CD8-positive, alpha-beta memory T cell (primary cell): Measurements from ENCODE around the gene GRM5. TPM values are rescaled to one million over a fixed set of nuclear protein-coding genes. Genes with fewer than 3 reads are reported as not detected.

Experiments used
- CTCF ChIA-PET: fragments of 350-600 bp; sonication (Branson Sonifier 250); formaldehyde crosslinking; loops from one replicate; lab custom pipeline; 2021; ENCODE audit warnings: antibody characterized with exemption; lab: Charles Lee
- POLR2A ChIA-PET: fragments of 350-600 bp; sonication (Branson Sonifier 250); formaldehyde crosslinking; loops from one replicate; lab custom pipeline; 2021; ENCODE audit warnings: antibody characterized with exemption; lab: Charles Lee
- DNase-seq, 5 donors: peaks; one replicate each; pipeline versions ENCODE4 v3.0.0 to v3.0.0-alpha.2; 2020 to 2022; ENCODE audit warnings: mixed read lengths in 1 of 5
- H3K27ac ChIP-seq: one replicate; pipeline ENCODE4 v1.7.0; 2013; ENCODE audit warnings: low read depth, mild to moderate bottlenecking, low read length, moderate library complexity
- H3K27me3 ChIP-seq: 2 replicates; pipeline ENCODE4 v1.7.0; 2013; ENCODE audit warnings: low read length, mild to moderate bottlenecking; ENCODE audit not compliant: insufficient read depth, poor library complexity, severe bottlenecking
- H3K36me3 ChIP-seq: 2 replicates; pipeline ENCODE4 v1.7.0; 2013; ENCODE audit warnings: mild to moderate bottlenecking, low read length, moderate library complexity; ENCODE audit not compliant: insufficient read depth
- H3K4me1 ChIP-seq: 2 replicates; pipeline ENCODE4 v1.7.0; 2013; ENCODE audit warnings: mild to moderate bottlenecking, low read length, moderate library complexity; ENCODE audit not compliant: insufficient read depth
- H3K4me3 ChIP-seq: 2 replicates; pipeline ENCODE4 v1.7.0; 2013; ENCODE audit warnings: mild to moderate bottlenecking, low read length
- H3K9me3 ChIP-seq: 2 replicates; pipeline ENCODE4 v1.7.0; 2013; ENCODE audit warnings: mild to moderate bottlenecking, low read length
- H3K27ac Mint-ChIP-seq, 8 donors: one replicate each; pipeline ENCODE4 v1.8.0; 2020 to 2021; ENCODE audit warnings: mixed read lengths in 8 of 8, mild to moderate bottlenecking in 6 of 8, inconsistent platforms in 3 of 8, moderate library complexity in 3 of 8
- H3K27me3 Mint-ChIP-seq, 2 donors: one replicate each; pipeline ENCODE4 v1.8.0; 2020 to 2021; ENCODE audit warnings: mixed read lengths in 2 of 2, mild to moderate bottlenecking in 1 of 2, moderate library complexity in 1 of 2
- H3K36me3 Mint-ChIP-seq, 3 donors: one replicate each; pipeline ENCODE4 v1.8.0; 2020 to 2021; ENCODE audit warnings: mixed read lengths in 3 of 3, inconsistent platforms in 1 of 3, mild to moderate bottlenecking in 1 of 3
- H3K4me1 Mint-ChIP-seq, 3 donors: one replicate each; pipeline ENCODE4 v1.8.0; 2020 to 2021; ENCODE audit warnings: mixed read lengths in 3 of 3, inconsistent platforms in 1 of 3, mild to moderate bottlenecking in 1 of 3
- H3K4me3 Mint-ChIP-seq, 7 donors: one replicate each; pipeline ENCODE4 v1.8.0; 2020 to 2021; ENCODE audit warnings: mixed read lengths in 7 of 7, mild to moderate bottlenecking in 6 of 7, moderate library complexity in 4 of 7, inconsistent platforms in 2 of 7
- H3K9me3 Mint-ChIP-seq, 5 donors: one replicate each; pipeline ENCODE4 v1.8.0; 2020 to 2022; ENCODE audit warnings: mixed read lengths in 5 of 5, mild to moderate bottlenecking in 3 of 5, moderate library complexity in 2 of 5, inconsistent platforms in 1 of 5
- polyA plus RNA-seq: library from polyadenylated mRNA; unstranded; fragments of 300-500 nt; fragmentation: Illumina TruSeq; gene quantifications from one replicate; pipeline ENCODE4 v1.2.3, GENCODE V29; 2021
- total RNA-seq, 2 experiments: library from RNA; stranded (reverse); gene quantifications; one replicate each; pipeline ENCODE4 v1.2.3, GENCODE V29; 2021

Gene GRM5
- total and polyA plus RNA-seq, 3 experiments from 2014 or later: not detected

- Histone ChIP-seq H3K4me3 (no peak overlapping the region), H3K9me3 (no peaks in the 10 kb centered on the region), H3K27me3 (no peaks in the 10 kb centered on the region), H3K27ac (no peak overlapping the region), H3K36me3 (no peaks in the 10 kb centered on the region), H3K4me1 (peaks cover 4% of the 10 kb centered on the region)
- Mint-ChIP-seq H3K36me3 (no peaks in the 10 kb centered on the region), H3K4me1 (peaks cover 2 to 6% (median 4%) of the 10 kb centered on the region in 3 donors), H3K27ac (peak overlapping the region in 3 of 8 donors; percentile 1 to 81 (median 35)), H3K4me3 (peak overlapping the region in 4 of 7 donors; percentile 2 to 24 (median 10)), H3K27me3 (peaks cover 4 to 9% of the 10 kb centered on the region in 2 donors), H3K9me3 (no peaks in the 10 kb centered on the region)
- peak; percentile 56 to 80 (median 67) for DNase-seq
- POLR2A ChIA-PET: no interaction called here
- CTCF ChIA-PET: interaction anchor here (0.6 to 2.2 kb wide), 9 partner anchors 8 to 528 kb away, joined by 3 to 21 read pairs (median 3); no protein-coding TSS in a partner anchor
These were observed 521.7 kb downstream of the GRM5 start for GRCh38 chr11:88543902-88544655.

- Mint-ChIP-seq H3K4me3 (no peak overlapping the region), H3K27me3 (no peaks in the 10 kb centered on the region), H3K36me3 (no peaks in the 10 kb centered on the region), H3K4me1 (peaks cover 2 to 6% (median 4%) of the 10 kb centered on the region in 3 donors), H3K9me3 (no peaks in the 10 kb centered on the region), H3K27ac (no peak overlapping the region)
- H3K27ac ChIP-seq: no peak overlapping the region
- no peak for DNase-seq
- no peaks in the 10 kb centered on the region for H3K36me3 ChIP-seq
- CTCF ChIA-PET: interaction anchor here (2.4 to 2.7 kb wide), 2 partner anchors 11 to 524 kb away, joined by 8 to 10 read pairs; no protein-coding TSS in a partner anchor
- POLR2A ChIA-PET: no interaction called here
- no peak overlapping the region for H3K4me3 ChIP-seq
- no peaks in the 10 kb centered on the region for H3K27me3 ChIP-seq
- H3K4me1 ChIP-seq: peaks cover 4% of the 10 kb centered on the region
- no peaks in the 10 kb centered on the region for H3K9me3 ChIP-seq
These were observed 524.8 kb downstream of the GRM5 start for GRCh38 chr11:88541006-88541405.

- no peaks in the 10 kb centered on the region for H3K9me3 Mint-ChIP-seq
- H3K27me3 Mint-ChIP-seq: peaks cover 0 to 2% of the 10 kb centered on the region in 2 donors
- Histone ChIP-seq H3K27me3 (no peaks in the 10 kb centered on the region), H3K36me3 (no peaks in the 10 kb centered on the region), H3K4me1 (no peaks in the 10 kb centered on the region), H3K9me3 (no peaks in the 10 kb centered on the region), H3K27ac (no peak overlapping the region), H3K4me3 (no peak overlapping the region)
- no peaks in the 10 kb centered on the region for H3K36me3 Mint-ChIP-seq
- no peaks in the 10 kb centered on the region for H3K4me1 Mint-ChIP-seq
- no peak overlapping the region for H3K27ac Mint-ChIP-seq
- POLR2A ChIA-PET: no interaction called here
- no peak overlapping the region for H3K4me3 Mint-ChIP-seq
- no peak for DNase-seq
- CTCF ChIA-PET: interaction anchor here (1.2 to 2.6 kb wide), 4 partner anchors 14 to 522 kb away, joined by 3 to 12 read pairs (median 5); no protein-coding TSS in a partner anchor
These were observed 527.7 kb downstream of the GRM5 start for GRCh38 chr11:88538098-88538497.

GRCh38 chr11:88537613-88538012 lies 528.2 kb downstream of the GRM5 start:
- DNase-seq: no peak
- Histone ChIP-seq H3K9me3 (no peaks in the 10 kb centered on the region), H3K27ac (no peak overlapping the region), H3K4me3 (no peak overlapping the region), H3K36me3 (no peaks in the 10 kb centered on the region), H3K27me3 (no peaks in the 10 kb centered on the region), H3K4me1 (no peaks in the 10 kb centered on the region)
- Mint-ChIP-seq H3K36me3 (no peaks in the 10 kb centered on the region), H3K27me3 (peaks cover 0 to 3% of the 10 kb centered on the region in 2 donors), H3K4me3 (no peak overlapping the region), H3K9me3 (no peaks in the 10 kb centered on the region), H3K4me1 (no peaks in the 10 kb centered on the region), H3K27ac (no peak overlapping the region)
- ChIA-PET POLR2A (no interaction called here), CTCF (interaction anchor here (1.2 to 2.6 kb wide), 3 partner anchors 15 to 521 kb away, joined by 3 to 12 read pairs (median 6); no protein-coding TSS in a partner anchor)

- CTCF ChIA-PET: interaction anchor here (1.1 to 2.6 kb wide), 3 partner anchors 7 to 520 kb away, joined by 3 to 12 read pairs (median 6); no protein-coding TSS in a partner anchor
- no peaks in the 10 kb centered on the region for H3K27me3 ChIP-seq
- Mint-ChIP-seq H3K27me3 (peaks cover 0 to 3% of the 10 kb centered on the region in 2 donors), H3K27ac (no peak overlapping the region), H3K36me3 (no peaks in the 10 kb centered on the region), H3K9me3 (no peaks in the 10 kb centered on the region), H3K4me3 (no peak overlapping the region), H3K4me1 (no peaks in the 10 kb centered on the region)
- H3K4me3 ChIP-seq: no peak overlapping the region
- H3K9me3 ChIP-seq: no peaks in the 10 kb centered on the region
- H3K4me1 ChIP-seq: no peaks in the 10 kb centered on the region
- H3K27ac ChIP-seq: no peak overlapping the region
- no peak for DNase-seq
- H3K36me3 ChIP-seq: no peaks in the 10 kb centered on the region
- POLR2A ChIA-PET: no interaction called here
These were observed 529.0 kb downstream of the GRM5 start for GRCh38 chr11:88536616-88537265.

GRCh38 chr11:88535916-88536547 lies 529.8 kb downstream of the GRM5 start:
- Mint-ChIP-seq H3K27ac (no peak overlapping the region), H3K4me1 (no peaks in the 10 kb centered on the region), H3K36me3 (no peaks in the 10 kb centered on the region), H3K9me3 (no peaks in the 10 kb centered on the region), H3K4me3 (no peak overlapping the region), H3K27me3 (peaks cover 0 to 6% of the 10 kb centered on the region in 2 donors)
- Histone ChIP-seq H3K4me1 (no peaks in the 10 kb centered on the region), H3K9me3 (no peaks in the 10 kb centered on the region), H3K4me3 (no peak overlapping the region), H3K27me3 (no peaks in the 10 kb centered on the region), H3K36me3 (no peaks in the 10 kb centered on the region), H3K27ac (no peak overlapping the region)
- ChIA-PET POLR2A (no interaction called here), CTCF (interaction anchor here (1.1 to 1.4 kb wide), 2 partner anchors 8 to 520 kb away, joined by 3 read pairs; no protein-coding TSS in a partner anchor)
- no peak for DNase-seq

GRCh38 chr11:88535266-88535665 lies 530.5 kb downstream of the GRM5 start:
- Mint-ChIP-seq H3K27me3 (peaks cover 0 to 10% of the 10 kb centered on the region in 2 donors), H3K9me3 (no peaks in the 10 kb centered on the region), H3K27ac (no peak overlapping the region), H3K4me1 (no peaks in the 10 kb centered on the region), H3K36me3 (no peaks in the 10 kb centered on the region), H3K4me3 (no peak overlapping the region)
- Histone ChIP-seq H3K4me1 (no peaks in the 10 kb centered on the region), H3K9me3 (no peaks in the 10 kb centered on the region), H3K4me3 (no peak overlapping the region), H3K27me3 (no peaks in the 10 kb centered on the region), H3K36me3 (no peaks in the 10 kb centered on the region), H3K27ac (no peak overlapping the region)
- ChIA-PET CTCF (interaction anchor here (1.4 kb wide), 1 partner anchor 519 kb away, joined by 3 read pairs; no protein-coding TSS in a partner anchor), POLR2A (no interaction called here)
- no peak for DNase-seq
